Measurements from ENCODE around the gene LCN9.

- TF ChIP-seq POLR2A (IDR thresholded peaks at IDR 0.05; ENCODE audit: low read depth, low read length) (no peak), TAF1 (IDR thresholded peaks at IDR 0.05; ENCODE audit: low read depth, low read length) (no peak), POLR2AphosphoS5 (IDR thresholded peaks at IDR 0.05; ENCODE audit: low read depth, low read length) (no peak), SPI1 (IDR thresholded peaks at IDR 0.05; ENCODE audit: low read depth, low read length) (no peak), POU2F2 (IDR thresholded peaks at IDR 0.05; ENCODE audit: low read depth, low read length) (no peak)
Measured at GRCh38 chr9:135712613-135713295, 49.6 kb downstream of the LCN9 start.
